Breast epithelium (tissue), 3 donors: ENCODE data around the gene SERPINB6.

ENCODE experiments used
- POLR2A ChIP-seq: fragments of 450-650 bp; IDR thresholded peaks from one replicate; pipeline ENCODE4 v1.6.1; 2016; ENCODE audit warnings: antibody characterized with exemption, mild to moderate bottlenecking, moderate library complexity
- TF ChIP-seq, protein P1 (sequence below), 3 donors: fragments of 450-650 bp; IDR thresholded peaks; one replicate each; pipeline ENCODE4 v1.5.1; 2016 to 2017; ENCODE audit warnings: antibody characterized with exemption in 3 of 3, mild to moderate bottlenecking in 3 of 3, moderate library complexity in 3 of 3

DNA sequence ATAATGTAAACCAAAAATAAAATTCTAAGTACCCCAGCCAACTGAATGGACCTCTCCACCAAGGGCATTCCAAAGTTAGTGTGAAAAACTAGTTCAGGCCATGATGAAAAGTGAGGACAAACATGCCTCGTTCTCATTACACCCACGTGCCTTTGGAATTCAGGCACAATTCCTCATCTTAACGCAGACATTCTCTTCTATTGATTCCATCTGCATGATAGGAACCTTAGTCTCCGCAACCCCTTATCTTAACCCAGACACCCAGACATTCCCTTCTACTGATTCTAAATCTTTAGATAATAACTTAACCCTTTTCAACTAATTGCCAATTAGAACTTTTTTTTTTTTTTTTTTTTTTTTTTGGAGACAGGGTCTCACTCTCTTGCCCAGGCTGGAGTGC lies 7.6 kb upstream of the SERPINB6 start:
- TF ChIP-seq, protein P1, sequence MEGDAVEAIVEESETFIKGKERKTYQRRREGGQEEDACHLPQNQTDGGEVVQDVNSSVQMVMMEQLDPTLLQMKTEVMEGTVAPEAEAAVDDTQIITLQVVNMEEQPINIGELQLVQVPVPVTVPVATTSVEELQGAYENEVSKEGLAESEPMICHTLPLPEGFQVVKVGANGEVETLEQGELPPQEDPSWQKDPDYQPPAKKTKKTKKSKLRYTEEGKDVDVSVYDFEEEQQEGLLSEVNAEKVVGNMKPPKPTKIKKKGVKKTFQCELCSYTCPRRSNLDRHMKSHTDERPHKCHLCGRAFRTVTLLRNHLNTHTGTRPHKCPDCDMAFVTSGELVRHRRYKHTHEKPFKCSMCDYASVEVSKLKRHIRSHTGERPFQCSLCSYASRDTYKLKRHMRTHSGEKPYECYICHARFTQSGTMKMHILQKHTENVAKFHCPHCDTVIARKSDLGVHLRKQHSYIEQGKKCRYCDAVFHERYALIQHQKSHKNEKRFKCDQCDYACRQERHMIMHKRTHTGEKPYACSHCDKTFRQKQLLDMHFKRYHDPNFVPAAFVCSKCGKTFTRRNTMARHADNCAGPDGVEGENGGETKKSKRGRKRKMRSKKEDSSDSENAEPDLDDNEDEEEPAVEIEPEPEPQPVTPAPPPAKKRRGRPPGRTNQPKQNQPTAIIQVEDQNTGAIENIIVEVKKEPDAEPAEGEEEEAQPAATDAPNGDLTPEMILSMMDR (IDR thresholded peaks at IDR 0.05), result no peak
- TF ChIP-seq POLR2A, result no peak
